ENCODE measurements around the gene SPIN1. TPM values are rescaled to one million over a fixed set of nuclear protein-coding genes. Genes with fewer than 3 reads are reported as not detected.
"Not testable (repeated sequence)": the region's sequence is repeated elsewhere in the genome, so short reads cannot be mapped to it uniquely, and the experiment has no call there.

Gene SPIN1
- total RNA-seq, 1 donor from 2014 or later = 11.6 TPM

DNA sequence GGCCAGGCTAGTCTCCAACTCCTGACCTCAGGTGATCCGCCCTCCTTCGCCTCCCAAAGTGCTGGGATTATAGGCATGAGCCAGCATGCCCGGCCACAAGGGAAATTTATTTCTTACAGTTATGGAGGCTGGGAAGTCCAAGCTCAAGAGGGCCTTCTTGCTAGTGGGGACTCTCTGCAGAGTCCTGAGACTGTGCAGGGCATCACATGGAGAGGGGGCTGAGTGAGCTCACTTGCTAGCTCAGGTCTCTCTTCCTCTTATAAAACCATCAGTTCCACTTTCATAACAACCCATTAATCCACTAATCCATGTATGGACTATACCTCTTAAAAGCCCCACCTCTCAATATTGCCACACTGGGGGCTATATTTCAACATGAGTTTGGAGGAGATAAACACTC is 5.1 kb upstream of the SPIN1 start:
- intact Hi-C loops (cut with DNase I) = loop anchor here (10.0 kb wide), 1 partner anchor 432 kb away; no protein-coding TSS in a partner anchor
- Histone ChIP-seq H3K36me3 (no peaks in the 10 kb centered on the region), H3K9me3 (no peaks in the 10 kb centered on the region), H3K27ac (no peak overlapping the region), H3K27me3 (no peaks in the 10 kb centered on the region), H3K4me1 (no peaks in the 10 kb centered on the region), H3K4me3 (no peak overlapping the region)
- TF ChIP-seq, protein P1, sequence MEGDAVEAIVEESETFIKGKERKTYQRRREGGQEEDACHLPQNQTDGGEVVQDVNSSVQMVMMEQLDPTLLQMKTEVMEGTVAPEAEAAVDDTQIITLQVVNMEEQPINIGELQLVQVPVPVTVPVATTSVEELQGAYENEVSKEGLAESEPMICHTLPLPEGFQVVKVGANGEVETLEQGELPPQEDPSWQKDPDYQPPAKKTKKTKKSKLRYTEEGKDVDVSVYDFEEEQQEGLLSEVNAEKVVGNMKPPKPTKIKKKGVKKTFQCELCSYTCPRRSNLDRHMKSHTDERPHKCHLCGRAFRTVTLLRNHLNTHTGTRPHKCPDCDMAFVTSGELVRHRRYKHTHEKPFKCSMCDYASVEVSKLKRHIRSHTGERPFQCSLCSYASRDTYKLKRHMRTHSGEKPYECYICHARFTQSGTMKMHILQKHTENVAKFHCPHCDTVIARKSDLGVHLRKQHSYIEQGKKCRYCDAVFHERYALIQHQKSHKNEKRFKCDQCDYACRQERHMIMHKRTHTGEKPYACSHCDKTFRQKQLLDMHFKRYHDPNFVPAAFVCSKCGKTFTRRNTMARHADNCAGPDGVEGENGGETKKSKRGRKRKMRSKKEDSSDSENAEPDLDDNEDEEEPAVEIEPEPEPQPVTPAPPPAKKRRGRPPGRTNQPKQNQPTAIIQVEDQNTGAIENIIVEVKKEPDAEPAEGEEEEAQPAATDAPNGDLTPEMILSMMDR (IDR thresholded peaks at IDR 0.05) = no peak
- no peak for DNase-seq (ENCODE audit: low spot score in 2 of 2)

DNA sequence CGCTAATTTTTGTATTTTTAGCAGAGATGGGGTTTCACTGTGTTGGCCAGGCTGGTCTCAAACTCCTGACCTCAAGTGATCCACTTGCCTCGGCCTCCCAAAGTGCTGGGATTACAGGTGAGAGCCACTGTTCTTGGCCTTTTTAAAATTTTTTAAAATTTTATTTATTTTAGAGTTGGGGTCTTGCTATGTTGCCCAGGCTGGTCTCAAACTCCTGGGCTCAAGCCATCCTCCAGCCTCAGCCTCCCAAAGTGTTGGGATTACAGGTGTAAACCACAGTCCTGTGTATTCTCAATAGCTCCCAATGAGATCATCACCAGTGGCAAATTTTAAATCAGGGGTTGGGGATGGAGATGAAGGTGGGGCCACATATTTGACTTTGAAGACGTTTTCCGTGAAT is 2.1 kb upstream of the SPIN1 start:
- intact Hi-C loops (cut with DNase I) = loop anchor here (5.0 to 10.0 kb wide), 6 partner anchors 189 to 926 kb away; partner anchors contain the start of genes CDK20, CKS2 and CTSL
- H3K27me3 ChIP-seq; DNase-seq (ENCODE audit: low spot score in 2 of 2); H3K36me3 ChIP-seq; H3K27ac ChIP-seq; H3K9me3 ChIP-seq; H3K4me3 ChIP-seq: not testable (repeated sequence)
- peaks cover 0 to 11% of the 10 kb centered on the region in 2 donors for H3K4me1 ChIP-seq

DNA sequence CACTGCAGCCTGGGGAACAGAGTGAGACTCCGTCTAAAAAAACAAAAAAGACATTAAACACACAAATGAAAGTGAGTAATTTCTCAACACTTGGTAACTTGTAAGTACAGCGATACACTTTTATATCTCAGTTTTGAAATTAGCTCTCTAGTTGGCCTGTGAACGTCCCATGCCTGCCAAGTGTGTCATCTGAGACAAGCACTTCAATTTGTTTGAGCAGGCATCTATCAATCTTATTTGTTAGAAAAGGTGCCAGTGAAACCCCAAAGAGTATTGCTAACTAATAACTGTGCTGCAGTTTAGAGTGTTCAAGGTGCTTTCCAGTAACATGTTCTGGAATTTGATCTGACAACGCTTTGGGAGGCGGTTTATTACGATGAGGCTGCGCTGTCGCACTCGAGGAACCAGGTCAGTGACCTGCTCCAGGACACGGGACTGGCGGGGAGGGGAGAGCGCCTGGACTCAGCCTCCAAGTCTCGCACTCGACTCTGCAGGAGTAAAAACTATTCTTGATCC is 1.1 kb upstream of the SPIN1 start:
- TF ChIP-seq, protein P1 (IDR thresholded peaks at IDR 0.05) = no peak
- Histone ChIP-seq H3K27ac (peak overlapping the region; percentile 88 to 95), H3K4me3 (peak overlapping the region; percentile 99 to 100), H3K4me1 (peaks cover 0 to 11% of the 10 kb centered on the region in 2 donors), H3K36me3 (no peaks in the 10 kb centered on the region), H3K27me3 (no peaks in the 10 kb centered on the region), H3K9me3 (no peaks in the 10 kb centered on the region)
- no peak for DNase-seq (ENCODE audit: low spot score in 2 of 2)
- intact Hi-C loops (cut with DNase I) = loop anchor here (5.0 to 10.0 kb wide), 6 partner anchors 190 to 925 kb away; partner anchors contain the start of genes CDK20, CKS2 and CTSL

DNA sequence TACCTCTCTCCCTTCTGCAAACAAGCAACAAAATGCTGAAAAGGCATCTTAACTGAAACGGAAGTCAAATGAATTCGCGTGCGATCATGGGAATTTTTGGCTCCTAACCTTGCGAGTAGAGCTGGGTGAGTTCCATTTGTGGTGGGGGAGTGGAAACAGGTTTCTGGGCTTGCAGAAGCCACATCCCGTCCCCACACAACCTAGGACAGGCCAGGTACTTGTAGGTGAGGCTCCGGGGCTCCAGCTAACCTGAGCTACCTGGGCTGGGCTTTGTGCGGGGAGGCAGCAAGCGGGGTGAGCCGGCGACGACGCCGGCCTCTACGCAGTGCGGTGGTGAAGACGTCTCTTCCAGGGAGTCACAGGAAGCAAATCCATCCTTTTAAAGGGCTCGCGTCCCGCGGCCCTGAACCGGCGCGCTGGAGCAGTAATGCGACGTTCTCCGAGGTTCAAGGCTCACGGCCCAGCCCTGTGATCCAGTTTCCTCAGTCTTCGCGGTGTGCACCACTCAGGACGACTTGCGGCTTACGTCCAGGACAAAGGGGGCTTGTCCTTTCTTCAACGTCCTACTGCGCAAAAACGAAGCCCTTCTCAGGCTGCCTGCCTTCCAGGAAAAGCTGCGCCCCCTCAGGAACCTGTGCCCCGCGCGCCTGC is 567 bp upstream of the SPIN1 start:
- Histone ChIP-seq H3K27me3 (no peaks in the 10 kb centered on the region), H3K4me3 (peak overlapping the region; percentile 99 to 100), H3K27ac (peak overlapping the region; percentile 88 to 95), H3K4me1 (peaks cover 0 to 11% of the 10 kb centered on the region in 2 donors), H3K36me3 (no peaks in the 10 kb centered on the region), H3K9me3 (no peaks in the 10 kb centered on the region)
- peak in 1 of 2 donors; percentile 77 for DNase-seq (ENCODE audit: low spot score in 2 of 2)
- TF ChIP-seq, protein P1 (IDR thresholded peaks at IDR 0.05) = no peak
- intact Hi-C loops (cut with DNase I) = loop anchor here (1.0 to 10.0 kb wide), 8 partner anchors 147 to 925 kb away; partner anchors contain the start of genes CDK20, CKS2 and CTSL

DNA sequence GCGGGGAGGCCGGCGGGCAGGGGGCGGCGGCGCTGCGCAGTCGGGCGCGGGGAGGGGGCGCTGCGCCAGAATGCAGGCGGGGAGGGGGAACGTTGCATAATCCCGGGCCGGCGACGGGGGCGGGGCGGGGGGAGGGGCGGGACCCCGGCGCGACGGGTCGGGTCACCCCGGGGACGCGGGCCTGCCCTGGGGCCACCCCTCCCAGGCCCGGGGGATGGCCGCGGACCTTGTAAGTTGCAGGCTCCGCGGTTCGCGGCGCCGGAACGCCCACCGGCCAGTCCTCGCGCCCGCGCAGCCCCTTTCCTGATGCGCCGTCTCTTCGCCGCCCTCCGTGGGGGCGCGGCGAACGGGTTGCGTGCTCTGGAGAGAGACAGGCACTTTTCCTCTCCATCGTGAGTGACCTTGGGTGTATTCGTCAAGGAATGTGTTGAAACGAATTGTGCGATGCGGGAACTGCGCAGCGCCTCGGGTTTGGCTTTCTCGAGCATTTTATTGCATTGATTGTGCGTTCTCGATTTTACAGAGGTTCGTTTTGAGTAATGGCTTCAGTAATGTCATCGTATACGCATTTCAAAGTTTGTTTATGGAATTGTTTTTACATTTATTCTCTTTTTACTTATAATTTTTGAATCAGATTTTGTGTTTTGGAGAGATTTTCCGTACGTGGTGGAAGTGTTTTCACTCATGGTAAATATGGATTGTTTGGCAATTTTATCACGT is 802 bp downstream of the SPIN1 start:
- intact Hi-C loops (cut with DNase I) = loop anchor here (1.0 to 10.0 kb wide), 8 partner anchors 145 to 923 kb away; partner anchors contain the start of genes CDK20, CKS2 and CTSL

More for the DNA sequence above, 802 bp downstream of the SPIN1 start:
- DNase-seq (ENCODE audit: low spot score in 2 of 2) = peak in 1 of 2 donors; percentile 70
- TF ChIP-seq, protein P1 (IDR thresholded peaks at IDR 0.05) = no peak
- Histone ChIP-seq H3K9me3 (no peaks in the 10 kb centered on the region), H3K27ac (peak overlapping the region; percentile 88 to 95), H3K36me3 (no peaks in the 10 kb centered on the region), H3K27me3 (no peaks in the 10 kb centered on the region), H3K4me1 (peaks cover 0 to 11% of the 10 kb centered on the region in 2 donors), H3K4me3 (peak overlapping the region; percentile 99 to 100)
